Measurements from ENCODE around the gene MNAT1. TPM values are rescaled to one million over a fixed set of nuclear protein-coding genes. Genes with fewer than 3 reads are reported as not detected.

The MNAT1 gene
- total RNA-seq, 1 donor from 2014 or later: 37.1 TPM

DNA sequence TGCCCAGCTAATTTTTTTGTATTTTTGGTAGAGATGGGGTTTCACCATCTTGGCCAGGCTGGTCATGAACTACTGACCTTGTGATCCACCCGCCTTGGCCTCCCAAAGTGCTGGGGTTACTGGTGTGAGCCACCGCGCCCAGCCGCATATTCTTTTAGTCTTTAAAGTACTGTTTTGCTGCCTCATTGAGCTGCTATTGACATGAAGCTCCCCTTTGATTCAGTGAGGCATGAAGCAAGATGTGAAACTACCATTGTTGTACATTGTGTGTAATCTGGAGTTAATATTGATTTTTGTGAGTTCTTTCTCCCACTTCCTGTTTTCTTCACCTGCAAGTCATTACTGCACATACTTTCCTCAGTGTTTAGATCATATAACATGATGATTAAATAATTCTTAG is 80.8 kb downstream of the MNAT1 start:
- intact Hi-C loops (cut with micrococcal nuclease): no loop called here
- H3K4me1 Mint-ChIP-seq: peaks cover 12% of the 10 kb centered on the region
- DNase-seq: no peak
- CTCF ChIA-PET: no interaction called here
- H3K27me3 Mint-ChIP-seq: no peaks in the 10 kb centered on the region
- no peaks in the 10 kb centered on the region for H3K9me3 Mint-ChIP-seq
- TF ChIP-seq, protein P1, sequence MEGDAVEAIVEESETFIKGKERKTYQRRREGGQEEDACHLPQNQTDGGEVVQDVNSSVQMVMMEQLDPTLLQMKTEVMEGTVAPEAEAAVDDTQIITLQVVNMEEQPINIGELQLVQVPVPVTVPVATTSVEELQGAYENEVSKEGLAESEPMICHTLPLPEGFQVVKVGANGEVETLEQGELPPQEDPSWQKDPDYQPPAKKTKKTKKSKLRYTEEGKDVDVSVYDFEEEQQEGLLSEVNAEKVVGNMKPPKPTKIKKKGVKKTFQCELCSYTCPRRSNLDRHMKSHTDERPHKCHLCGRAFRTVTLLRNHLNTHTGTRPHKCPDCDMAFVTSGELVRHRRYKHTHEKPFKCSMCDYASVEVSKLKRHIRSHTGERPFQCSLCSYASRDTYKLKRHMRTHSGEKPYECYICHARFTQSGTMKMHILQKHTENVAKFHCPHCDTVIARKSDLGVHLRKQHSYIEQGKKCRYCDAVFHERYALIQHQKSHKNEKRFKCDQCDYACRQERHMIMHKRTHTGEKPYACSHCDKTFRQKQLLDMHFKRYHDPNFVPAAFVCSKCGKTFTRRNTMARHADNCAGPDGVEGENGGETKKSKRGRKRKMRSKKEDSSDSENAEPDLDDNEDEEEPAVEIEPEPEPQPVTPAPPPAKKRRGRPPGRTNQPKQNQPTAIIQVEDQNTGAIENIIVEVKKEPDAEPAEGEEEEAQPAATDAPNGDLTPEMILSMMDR (IDR thresholded peaks at IDR 0.05): no peak
- POLR2A ChIA-PET: no interaction called here
- peak overlapping the region; percentile 17 for H3K4me3 Mint-ChIP-seq
- peaks cover 35% of the 10 kb centered on the region for H3K36me3 Mint-ChIP-seq (ENCODE audit: low read depth)
- H3K27ac Mint-ChIP-seq: no peak overlapping the region
- peak; percentile 75 for ATAC-seq (ENCODE audit: low read depth)

DNA sequence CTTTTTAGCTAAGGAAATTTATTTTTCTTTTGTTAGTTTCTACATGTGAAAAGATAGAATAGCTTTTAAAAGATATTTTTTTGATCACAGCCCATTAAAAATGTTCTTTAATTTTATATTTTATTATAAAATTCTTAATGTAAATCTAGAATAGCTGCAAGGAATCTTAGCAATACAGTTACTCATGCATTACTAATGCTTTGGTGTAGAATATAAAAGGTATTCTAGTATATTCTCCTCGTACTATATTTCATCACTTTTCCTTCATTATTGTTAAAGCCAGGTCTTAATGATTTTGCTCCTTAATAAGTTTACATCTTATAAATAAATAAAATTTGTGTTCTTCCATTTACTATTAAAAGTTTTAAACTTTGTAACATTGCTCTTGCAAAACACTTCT is 82.6 kb downstream of the MNAT1 start:
- intact Hi-C loops (cut with micrococcal nuclease): no loop called here
- no peaks in the 10 kb centered on the region for H3K9me3 Mint-ChIP-seq
- no peak for ATAC-seq (ENCODE audit: low read depth)
- peaks cover 12% of the 10 kb centered on the region for H3K4me1 Mint-ChIP-seq
- TF ChIP-seq, protein P1 (IDR thresholded peaks at IDR 0.05): no peak
- POLR2A ChIA-PET: no interaction called here
- no peak overlapping the region for H3K4me3 Mint-ChIP-seq
- no peaks in the 10 kb centered on the region for H3K27me3 Mint-ChIP-seq
- H3K36me3 Mint-ChIP-seq (ENCODE audit: low read depth): peaks cover 25% of the 10 kb centered on the region
- DNase-seq: no peak
- no peak overlapping the region for H3K27ac Mint-ChIP-seq
- CTCF ChIA-PET: no interaction called here

DNA sequence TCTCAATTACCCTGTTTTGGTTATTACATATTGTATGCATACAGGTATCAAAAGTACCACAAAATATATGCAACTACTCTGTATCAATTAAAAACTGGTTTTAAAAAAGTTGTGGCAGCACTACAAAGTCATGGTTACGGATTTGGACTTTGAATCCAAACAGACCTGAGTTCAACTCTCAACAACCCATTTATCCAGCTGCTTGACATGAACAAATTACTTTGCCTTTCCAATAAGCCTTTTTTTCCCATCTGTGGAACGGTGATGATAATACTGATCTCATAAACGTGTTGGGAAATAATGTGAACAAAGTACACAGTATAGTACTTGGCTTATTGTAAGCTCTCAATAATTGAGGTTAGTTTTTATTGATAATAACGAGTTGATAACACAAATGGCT is 85.0 kb downstream of the MNAT1 start:
- Mint-ChIP-seq H3K27me3 (no peaks in the 10 kb centered on the region), H3K4me1 (peaks cover 9% of the 10 kb centered on the region), H3K36me3 (ENCODE audit: low read depth) (peaks cover 10% of the 10 kb centered on the region), H3K9me3 (no peaks in the 10 kb centered on the region), H3K4me3 (no peak overlapping the region), H3K27ac (no peak overlapping the region)
- ChIA-PET CTCF (no interaction called here), POLR2A (no interaction called here)
- DNase-seq: no peak
- TF ChIP-seq, protein P1 (IDR thresholded peaks at IDR 0.05): no peak
- intact Hi-C loops (cut with micrococcal nuclease): no loop called here
- ATAC-seq (ENCODE audit: low read depth): no peak

DNA sequence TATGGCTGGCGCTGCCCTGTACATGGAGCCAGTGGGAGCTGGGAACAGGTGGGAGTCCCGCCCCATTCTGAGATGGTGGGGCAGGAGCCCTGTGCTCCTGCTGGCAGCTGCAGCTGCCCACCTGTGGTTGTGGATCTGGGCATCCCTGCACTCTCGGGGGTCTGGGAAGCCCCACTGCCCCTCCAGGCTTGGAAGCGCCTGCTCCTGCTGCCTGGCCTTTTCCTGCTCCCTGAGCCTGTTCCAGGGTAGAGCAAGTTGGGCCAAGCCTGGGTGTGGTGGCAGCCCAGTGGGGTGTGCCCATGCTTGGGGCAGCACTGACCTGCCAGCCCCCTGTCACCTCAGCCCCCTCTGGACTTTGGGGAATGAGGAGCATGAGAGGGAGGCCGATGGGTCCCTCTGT is 104.0 kb downstream of the MNAT1 start:
- Mint-ChIP-seq H3K4me1 (peaks cover 2% of the 10 kb centered on the region), H3K4me3 (no peak overlapping the region), H3K36me3 (ENCODE audit: low read depth) (peaks cover 46% of the 10 kb centered on the region), H3K27me3 (no peaks in the 10 kb centered on the region), H3K27ac (no peak overlapping the region), H3K9me3 (peaks cover 12% of the 10 kb centered on the region)
- TF ChIP-seq, protein P1 (IDR thresholded peaks at IDR 0.05): no peak
- intact Hi-C loops (cut with micrococcal nuclease): no loop called here
- POLR2A ChIA-PET: no interaction called here
- DNase-seq (no peak), ATAC-seq (ENCODE audit: low read depth) (no peak)
- CTCF ChIA-PET: no interaction called here

DNA sequence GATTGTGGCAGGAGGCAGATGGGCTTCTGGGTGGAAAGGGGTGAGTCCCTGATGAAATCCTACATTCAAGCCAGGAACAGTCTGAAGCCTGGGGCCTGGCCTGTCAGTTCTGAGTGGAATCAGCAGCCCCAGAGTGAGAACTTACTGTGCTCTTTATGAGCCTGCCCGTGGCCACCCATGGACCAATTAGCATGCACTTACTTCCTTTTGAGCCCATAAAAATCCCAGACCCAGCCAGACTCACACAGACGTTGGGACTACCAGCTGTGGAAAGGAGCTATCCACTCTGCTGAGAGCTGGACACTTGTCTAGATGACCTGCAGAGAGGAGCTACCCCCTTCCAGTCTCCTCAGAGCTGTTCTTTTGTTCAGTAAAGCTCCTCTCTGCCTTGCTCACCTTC is 104.5 kb downstream of the MNAT1 start:
- peaks cover 41% of the 10 kb centered on the region for H3K36me3 Mint-ChIP-seq (ENCODE audit: low read depth)
- ChIA-PET CTCF (no interaction called here), POLR2A (no interaction called here)
- intact Hi-C loops (cut with micrococcal nuclease): no loop called here
- DNase-seq (no peak), ATAC-seq (ENCODE audit: low read depth) (no peak)
- TF ChIP-seq, protein P1 (IDR thresholded peaks at IDR 0.05): no peak
- no peak overlapping the region for H3K27ac Mint-ChIP-seq
- no peaks in the 10 kb centered on the region for H3K27me3 Mint-ChIP-seq
- H3K4me1 Mint-ChIP-seq: peaks cover 4% of the 10 kb centered on the region
- peaks cover 9% of the 10 kb centered on the region for H3K9me3 Mint-ChIP-seq
- no peak overlapping the region for H3K4me3 Mint-ChIP-seq

Measured in activated B cell treated with CpG ODN at 0.5 μM for 24 hours (primary cell).